GM19351 (cell line): Measurements from ENCODE around the gene CCDC12.

Experiments
- ATAC-seq: cut with Tn5 transposase; IDR thresholded peaks from one replicate; pipeline ENCODE4 v1.9.1; 2021; ENCODE audit warnings: mild to moderate bottlenecking, moderate library complexity; ENCODE audit not compliant: unreplicated experiment

The CCDC12 gene

DNA sequence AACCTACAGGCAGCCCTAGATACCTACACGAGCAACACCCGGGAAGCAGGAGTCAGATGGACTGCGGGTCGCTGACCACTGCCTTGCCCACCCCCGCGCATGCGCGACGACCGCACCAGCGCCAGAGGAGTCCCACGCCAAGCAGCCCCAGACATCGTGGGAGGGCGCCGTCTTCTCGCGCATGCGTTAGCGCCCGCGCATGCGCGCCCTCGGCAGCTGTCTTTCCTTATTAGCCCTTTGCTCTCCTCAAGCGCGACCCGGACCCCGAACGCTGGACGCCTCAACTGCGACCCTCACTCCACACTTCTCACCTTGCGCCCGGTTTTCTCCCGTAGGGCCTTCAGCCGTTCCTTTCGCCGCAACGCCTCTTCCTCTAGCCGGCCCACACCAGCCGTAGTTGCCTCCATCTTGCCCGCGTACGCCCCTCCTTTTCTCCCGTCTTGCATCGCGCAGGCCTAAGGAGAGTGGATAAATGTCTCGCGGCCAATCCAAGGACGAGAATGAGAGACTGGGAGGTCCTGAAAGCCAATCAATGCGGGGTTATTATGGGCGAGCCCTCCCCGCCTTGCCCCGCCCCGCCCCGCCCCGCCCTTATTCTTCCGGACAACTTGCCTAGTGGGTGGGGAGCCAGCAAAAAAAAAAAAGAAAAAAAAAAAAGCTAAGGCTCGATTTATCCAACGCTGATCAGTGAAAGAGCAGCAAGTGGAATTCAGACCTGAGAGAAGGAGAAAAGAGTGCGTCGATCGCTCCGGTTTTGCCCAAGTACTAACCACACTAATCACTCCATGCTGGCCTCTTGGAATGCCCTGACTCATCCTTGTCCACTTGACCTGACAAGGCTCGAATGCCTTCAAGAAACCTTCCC is at the start of gene CCDC12:
Gene CCDC12, minus strand, starts transcription at position 420 of the 865 bp plus-strand sequence. Its CDS starts 13 bp downstream, at position 407.
- peak; percentile 64 for ATAC-seq

DNA sequence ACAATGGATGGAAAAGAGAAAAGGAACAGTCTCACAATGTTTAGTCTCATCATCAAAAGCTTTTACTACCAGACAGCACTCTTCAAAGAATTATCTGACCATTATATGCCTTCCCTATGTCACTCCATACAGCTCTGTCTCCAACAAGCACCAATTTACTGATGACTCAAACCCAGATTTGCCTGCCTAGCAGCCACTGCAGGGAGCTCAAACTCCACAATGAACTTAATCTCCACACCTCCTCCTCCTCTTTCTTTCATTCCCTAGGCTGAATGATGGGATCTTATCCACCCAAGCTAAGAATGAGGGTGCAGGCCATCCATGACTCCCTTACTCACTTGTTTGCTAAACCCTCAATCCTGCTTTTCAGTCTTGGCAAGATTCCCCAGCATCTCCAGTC is 48.4 kb upstream of the CCDC12 start:
- ATAC-seq: no peak

DNA sequence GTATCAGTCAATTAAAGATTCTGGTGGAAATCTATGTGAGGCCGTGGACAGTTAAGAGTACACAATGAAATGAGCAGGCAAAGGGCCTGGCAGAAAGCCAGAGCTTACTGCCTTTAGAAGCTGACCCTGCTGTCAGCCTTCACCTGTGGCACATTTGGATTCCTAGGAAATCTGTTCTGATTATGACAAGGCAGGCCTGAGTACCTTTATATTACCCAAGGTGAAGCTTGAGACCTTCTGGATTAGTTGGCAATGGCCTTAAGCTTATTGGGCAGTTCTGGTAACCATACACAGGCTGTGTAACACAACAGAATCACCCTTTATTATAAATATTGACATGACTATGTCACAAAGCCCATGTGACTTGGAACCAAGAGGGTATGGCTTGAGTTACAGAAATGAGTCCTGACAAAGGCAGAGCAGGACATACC is 46.1 kb upstream of the CCDC12 start:
- no peak for ATAC-seq

DNA sequence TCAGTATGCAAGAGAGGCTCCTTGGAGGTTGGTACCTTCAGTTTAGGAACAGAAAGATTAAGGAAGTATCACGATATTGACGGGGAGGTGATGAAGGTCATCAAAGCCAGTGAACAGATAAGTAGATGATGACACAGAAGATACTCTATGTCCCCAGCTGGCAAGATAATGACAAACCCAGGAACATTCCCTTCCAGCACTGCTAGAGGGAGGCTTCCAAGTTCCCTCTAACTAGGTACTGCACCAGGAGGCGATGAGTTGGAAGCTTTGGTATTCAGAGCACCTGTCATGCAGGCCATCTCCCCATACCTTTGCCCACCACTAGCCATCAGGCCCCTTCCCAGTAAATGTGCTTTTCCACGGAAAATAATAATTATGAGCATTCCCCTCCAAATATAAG is 43.8 kb upstream of the CCDC12 start:
- ATAC-seq: no peak

DNA sequence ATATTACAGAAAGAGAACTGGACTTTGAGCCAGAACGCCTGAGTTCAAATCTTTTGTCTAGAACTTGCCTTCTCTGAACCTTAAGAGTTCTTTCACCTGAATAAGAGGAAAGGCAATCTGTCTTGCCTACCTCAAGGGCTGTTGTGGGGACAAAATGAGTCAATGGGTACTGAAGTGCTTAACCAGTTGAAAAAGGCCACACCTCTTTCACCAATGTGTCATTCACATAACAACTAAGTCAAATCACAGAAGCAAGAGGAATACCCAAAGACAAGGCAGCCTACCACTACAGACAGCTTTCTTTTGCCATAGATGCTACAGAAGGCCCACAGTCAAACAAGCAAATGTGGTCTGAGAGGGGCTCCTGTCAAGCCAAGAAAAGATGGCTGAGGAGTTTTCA is 42.7 kb upstream of the CCDC12 start:
- peak; percentile 75 for ATAC-seq

DNA sequence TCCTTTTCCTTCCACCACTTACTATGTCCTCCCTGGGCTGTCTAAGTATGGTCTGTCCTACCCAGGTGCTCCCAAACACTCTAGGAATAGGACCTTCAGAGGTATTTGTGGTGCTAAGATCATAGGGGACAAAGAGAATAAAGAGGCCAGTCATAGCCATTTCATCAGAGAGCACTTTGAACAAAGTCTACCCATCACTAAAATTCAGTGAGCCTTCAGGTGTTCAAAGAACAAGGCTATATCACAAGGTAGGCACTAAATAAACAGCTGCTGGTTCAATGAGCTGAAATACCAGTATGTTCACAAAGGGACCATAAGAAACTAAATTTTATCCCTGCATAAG is 41.7 kb upstream of the CCDC12 start:
- ATAC-seq: no peak

DNA sequence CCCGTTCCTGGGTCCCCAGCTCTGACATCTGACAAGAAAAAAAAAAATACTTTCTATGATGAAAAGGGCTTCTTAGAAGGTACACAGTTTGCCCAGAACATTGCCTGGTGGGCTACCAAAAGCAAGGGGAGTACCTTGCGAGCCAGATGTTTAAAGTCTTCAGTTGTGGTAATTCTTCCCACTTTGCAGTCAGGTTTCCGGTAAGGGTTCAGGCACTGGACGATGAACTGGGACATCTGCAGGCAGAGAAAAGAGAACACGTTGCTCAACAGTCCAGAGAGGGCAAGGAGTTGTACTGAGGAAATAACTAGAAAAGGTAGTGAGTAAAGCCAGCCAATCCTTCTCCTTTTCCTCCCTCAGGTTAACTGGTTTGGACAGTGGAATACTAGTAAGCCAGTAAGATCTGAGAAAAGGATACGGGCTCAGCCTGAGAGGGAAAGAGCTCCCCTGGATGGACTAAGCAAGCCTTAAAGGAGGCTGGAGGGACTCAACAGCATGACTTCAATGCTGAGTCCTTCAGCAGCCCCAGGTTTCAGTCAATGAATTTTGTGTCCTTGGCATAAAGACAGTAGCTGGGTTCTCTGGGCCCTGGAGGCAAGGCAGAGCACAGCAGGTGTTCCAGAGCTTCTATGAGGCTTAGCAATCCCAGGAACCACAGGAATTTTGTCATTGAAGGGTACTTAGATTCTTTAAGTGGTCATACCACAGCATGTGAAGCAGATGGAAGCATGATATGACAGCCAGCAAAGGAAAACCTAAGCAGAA is 41.1 kb upstream of the CCDC12 start:
- no peak for ATAC-seq

DNA sequence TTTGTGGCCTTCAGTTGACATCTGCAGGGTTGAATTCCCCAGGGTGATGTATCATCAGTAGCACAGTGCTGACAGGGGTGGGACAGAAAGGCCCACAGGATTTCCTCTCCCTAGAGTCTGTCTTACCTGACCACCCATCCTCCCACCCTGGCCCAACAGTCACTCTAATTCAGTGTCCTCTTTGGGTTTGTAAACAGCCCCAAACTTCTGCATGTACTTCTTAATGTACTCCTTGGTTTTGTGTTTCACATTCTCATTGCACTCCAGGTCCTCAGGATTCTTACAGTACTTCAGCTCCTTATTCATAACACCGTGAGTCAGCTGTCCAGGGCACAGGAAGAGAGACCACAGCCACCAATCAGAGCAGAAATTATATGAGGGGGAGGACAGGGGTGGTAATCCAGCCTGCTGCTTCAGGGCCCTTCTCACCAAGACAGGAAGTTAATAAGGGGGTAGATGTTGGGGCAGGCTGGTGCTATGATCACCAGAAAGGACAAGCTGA is 40.4 kb upstream of the CCDC12 start:
- ATAC-seq: no peak

DNA sequence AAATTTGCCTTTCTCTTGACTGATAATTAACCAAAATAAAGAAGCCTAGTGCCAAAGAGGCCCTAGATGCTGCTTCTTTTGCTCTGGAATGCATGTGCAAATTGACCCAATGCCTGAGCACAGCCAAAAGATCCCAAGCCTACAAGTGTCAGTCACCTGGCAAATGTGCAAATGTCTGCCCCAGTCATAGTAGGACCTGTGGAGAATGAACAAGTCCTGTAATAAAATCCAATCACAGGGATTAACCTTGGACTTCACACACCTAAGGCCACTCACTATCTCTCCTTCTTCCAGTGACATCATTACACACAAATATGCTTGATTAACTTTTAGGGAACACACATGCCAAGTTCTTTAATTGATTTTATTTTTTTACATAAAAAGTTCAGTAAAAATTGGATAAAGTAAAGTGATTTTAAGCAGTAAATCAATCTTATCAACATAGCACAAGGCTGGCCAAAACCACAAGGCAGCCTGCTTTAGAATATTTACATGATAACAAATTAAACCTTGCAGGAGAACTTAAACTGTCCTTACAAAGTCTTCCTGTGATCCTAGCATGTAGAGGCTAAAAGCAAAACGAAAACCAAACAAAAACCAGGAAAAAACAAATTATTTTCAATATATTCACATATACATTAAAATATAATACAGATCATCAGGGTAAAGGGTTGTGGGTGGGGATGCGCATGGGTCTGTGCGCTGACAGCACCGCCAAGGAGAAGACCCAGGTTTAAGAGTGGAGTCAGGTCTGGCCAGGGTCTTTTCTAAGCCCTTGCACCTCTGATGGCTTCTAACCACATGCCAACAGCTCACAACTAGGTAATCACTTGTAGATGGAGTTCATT is 39.8 kb upstream of the CCDC12 start:
- no peak for ATAC-seq

DNA sequence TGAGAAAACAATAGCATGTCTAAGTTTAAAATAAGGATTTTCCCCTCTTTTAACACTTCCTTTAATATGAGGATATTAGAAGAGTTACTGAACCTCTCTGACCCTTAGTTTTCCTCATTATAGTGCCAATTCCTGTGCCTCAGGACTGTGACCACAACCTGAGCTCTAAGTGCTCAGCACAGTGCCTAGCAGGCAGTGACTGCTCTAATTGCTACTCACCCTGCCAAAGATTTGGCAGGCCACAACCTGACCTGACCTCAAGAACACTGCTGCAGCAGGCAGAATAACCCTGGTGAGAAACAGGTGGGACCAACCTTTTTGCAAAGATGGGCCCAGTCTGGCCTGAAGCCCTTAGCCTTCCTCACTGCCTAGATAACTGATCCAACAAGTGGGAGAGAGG is 38.6 kb upstream of the CCDC12 start:
- no peak for ATAC-seq

DNA sequence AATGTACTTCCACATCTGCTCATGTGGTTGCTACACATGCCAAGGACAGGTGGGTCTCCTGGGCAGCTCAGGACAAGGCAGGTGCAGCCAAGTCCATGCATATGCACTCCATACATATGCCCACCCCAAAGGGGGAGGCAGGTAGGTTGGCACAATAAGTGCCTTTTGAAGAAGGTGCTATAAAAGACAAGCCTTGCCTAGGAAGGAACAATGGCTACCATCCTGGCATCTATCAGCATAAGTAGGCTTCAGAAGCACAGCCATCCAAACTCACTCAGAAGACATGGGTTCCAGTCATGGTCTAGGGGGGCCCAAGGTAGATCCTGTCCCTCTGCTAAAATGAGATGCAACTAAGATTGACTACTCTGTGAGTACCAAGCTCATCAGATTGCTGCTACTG is 37.5 kb upstream of the CCDC12 start:
- no peak for ATAC-seq

DNA sequence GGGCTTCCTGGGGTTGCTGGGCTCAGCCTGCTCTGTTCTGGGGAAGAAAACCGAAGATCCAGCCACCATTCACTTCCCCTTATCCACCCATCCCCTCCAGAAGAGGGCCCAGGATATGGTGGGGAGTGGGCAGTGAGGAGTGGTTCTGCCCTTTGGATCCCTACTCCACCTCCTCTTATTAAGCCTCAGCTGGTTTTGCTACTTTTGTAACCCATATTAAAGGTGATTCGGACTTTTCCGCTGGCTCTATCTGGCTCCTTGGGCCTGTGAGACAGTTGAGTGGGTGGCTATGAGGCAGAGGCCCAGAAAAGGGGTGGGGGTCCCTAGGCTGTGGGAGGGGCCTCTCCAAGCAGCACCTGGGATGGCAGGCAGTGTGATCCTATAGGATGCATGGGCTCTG is 36.7 kb upstream of the CCDC12 start:
- ATAC-seq: no peak

DNA sequence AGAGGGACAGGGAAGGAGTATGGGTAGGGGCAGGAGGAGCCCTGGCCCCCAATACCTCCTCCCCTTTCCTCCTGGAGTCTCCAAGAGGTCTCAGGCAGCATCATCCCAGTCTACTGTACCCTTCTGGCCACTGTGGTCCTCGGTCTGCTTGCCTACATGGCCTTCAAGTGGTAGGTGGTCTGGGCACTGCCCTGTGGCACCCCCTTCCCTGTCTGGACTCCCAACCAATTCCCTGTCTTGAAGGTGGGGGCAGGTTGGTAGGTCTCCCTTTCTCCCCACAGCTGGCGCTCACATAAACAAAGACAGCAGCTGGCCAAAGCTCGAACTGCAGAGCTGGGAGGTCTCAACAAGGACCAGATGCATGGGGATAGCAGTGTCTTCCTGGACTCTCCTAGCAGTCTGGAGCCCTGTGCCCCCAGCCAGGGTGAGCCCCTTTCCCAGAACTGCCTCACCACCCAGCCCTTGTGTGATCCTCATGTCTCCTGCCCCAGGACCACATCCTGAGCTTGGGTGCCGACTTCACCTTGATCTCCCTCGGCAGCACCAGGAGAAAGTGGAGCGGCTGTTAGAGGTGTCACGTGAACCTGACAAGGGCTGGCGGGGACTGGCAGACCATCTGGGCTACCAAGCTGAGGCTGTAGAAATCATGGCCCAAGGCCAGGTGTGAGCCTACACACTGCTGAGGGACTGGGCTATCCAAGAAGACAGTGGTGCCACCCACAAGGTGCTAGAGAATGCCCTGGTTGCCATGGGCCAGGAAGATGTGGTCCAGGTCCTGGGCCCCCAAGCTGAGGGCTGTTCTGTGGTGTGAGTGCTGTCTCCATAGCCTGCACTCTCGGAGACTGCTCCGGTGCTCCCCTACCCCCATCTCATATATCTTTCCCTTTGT is 36.0 kb upstream of the CCDC12 start:
- no peak for ATAC-seq

DNA sequence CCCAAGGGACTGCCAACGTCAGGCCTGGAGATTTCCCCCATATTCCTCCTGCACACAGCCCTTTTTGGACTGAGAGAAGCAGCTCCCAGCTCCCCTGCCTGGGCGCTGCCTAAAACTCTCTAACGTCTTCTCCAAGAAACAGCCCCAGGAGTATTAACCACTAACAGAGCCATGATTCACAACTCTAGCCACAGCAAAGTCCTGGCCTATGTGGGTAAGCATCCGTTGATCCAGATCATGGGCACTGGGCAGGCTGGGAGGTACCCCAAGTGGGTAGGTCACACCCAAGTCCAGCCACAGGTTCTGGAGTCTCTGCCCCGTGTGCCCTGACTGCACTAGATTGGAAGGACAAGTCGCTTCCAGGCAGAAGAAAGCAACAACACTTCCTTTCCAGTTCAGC is 34.8 kb upstream of the CCDC12 start:
- ATAC-seq: no peak

DNA sequence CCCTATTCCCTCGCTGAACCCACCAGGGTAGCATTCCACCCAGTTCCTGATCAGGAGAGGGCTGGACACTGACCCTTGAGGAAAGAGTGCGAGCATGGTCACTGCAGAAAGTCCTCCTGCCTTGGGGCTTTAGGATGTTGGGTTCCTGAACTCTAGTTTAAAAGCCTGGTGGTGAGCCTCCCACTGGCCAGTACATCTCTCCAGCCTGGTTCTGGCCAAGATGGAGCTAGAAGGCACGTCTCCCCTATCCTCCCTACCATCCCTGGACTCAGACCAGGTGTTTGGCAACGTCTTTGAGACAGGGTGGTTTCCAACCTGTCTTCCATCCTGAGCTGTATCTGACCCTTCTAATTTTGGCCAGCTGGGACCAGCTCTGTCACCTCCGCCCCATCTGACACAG is 34.4 kb upstream of the CCDC12 start:
- ATAC-seq: no peak

DNA sequence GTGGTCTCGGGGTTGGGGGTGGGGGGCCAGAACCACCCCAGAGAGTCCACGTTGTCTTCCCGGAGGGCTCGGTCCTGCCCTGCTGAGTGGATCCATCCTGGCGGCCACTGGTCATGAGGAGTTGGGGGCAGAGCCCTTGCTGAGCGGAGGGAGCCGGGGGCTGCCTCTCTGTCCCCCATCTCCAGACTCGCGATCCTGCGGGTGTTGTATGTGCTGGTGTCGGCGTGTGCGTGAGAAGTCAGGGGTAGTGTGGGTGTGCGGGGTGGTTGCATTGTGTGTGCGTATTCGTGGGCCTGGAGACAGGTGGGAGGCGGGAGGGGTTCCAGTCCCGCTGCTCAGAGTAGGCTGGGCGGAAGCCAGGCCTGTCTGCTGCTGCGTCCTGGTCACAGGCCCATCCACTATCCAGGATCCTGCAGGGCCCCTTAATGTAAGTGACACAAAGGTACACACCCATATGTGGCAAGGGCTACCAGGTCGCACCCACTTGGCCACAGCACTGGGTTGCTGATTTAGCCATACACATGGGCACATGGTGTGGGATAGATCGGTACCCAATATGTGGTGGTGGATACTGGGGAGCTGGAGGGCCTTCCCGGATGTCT is 33.7 kb upstream of the CCDC12 start:
- no peak for ATAC-seq

DNA sequence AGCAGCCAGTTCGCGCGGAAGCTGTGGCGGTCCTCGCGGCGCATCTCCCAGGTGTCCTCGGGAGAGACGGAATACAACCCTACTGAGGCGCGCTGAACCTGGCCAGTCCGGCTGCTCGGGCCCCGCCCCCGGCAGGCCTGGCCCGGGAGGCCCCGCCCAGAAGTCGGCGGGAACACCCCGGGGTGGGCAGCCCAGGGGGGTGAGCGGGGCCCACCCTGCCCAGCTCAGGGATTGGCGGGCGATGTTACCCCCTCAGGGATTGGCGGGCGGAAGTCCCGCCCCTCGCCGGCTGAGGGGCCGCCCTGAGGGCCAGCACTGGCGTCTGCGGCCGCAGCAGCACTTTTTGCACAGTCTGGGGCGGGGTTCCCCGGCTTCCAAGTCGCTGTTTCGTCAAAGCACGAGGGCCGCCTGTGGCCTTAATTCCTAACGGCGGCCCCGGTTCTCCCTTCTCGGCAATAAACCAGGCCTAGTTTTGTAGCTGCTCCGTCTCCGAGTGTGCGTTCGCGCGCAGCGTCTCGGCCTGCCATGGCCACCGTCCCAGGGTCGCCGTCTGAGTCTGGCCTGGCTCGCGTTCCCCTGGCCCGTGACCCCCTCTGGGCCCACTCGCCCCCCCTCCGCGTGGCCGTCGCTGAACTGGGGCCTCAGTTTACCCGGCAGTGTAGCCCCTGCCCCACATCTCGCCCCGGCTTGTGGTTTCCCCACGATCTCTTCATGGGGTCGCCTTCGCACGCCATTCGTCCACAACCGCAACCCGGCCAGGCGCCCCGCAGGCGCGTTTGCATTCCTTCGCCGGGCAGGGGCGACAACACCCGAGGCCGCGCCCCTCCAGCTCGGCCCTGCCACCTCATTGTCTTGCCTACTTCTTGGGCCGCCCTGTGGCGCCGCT is 32.9 kb upstream of the CCDC12 start:
- ATAC-seq: peak; percentile 81

DNA sequence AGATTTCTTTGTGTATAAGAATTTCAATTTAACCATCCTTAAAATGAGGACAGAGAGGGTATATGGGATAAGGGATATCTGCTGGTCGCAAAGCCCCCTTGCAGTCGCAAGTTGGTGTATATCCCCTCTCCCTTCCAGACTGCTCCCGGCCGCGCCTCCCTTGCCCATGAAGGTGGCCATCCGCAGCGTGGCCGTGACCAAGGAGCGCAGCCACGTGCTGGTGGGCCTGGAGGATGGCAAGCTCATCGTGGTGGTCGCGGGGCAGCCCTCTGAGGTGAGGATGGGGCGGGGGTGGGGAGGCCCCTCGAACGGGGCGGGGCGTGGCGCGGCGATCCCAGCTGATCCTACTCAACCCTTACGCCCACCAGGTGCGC is 32.3 kb upstream of the CCDC12 start:
- no peak for ATAC-seq
